ENCODE data around the gene ALCAM. TPM values are rescaled to one million over a fixed set of nuclear protein-coding genes. Genes with fewer than 3 reads are reported as not detected.

The ALCAM gene
- 5.8 and 16.4 TPM in 2 replicates for total RNA-seq (2014; rRNA removed; shearing (Covaris generic); ENCODE audit: low replicate concordance)

DNA sequence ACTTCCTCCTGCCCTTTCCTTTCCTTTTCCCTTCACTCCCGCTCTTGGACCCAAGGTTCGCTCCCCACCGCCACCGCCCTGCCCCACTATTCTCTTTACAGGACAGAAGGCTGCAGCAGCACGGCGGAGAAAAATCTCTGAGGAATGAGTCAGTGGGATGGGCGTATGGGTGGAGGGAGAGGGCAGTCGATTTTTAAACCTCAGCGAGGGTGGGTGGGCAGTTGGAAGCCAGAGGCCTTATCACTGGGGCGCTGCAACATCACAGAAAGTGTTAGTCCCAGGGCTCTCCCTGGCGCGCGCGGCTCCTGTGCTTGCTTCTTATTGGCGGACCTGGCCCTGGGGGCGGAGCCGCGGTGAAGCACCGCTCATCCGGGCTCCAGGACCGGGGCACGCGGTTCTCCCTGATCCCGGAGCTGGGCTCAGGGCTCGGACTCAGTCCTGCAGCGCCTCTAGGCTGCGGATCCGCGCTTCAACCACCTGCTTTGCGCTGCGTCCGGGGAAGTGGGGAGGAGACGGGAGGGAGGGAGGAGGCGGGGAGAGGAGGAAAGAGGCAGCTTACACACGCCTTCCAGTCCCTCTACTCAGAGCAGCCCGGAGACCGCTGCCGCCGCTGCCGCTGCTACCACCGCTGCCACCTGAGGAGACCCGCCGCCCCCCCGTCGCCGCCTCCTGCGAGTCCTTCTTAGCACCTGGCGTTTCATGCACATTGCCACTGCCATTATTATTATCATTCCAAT lies at the start of gene ALCAM:
ALCAM (plus strand) TSS at position 584 of the 737 bp plus-strand sequence.
- no peak within 1 kb of the TSS for H3K27ac ChIP-seq (ENCODE audit: low read length)
- peak within 1 kb of the TSS; percentile 76 for H3K4me3 ChIP-seq (ENCODE audit: low read length)
- peak within 1 kb of the TSS; percentile 82 for H3K4me2 ChIP-seq (ENCODE audit: low read depth, low read length, poor library complexity, severe bottlenecking)
- H3K9ac ChIP-seq (ENCODE audit: low read length), result peak within 1 kb of the TSS; percentile 69
- H3K79me2 ChIP-seq (ENCODE audit: low read length), result no peaks in the 10 kb centered on the region
- no peaks in the 10 kb centered on the region for H4K20me1 ChIP-seq (ENCODE audit: insufficient read depth, low read depth, low read length)
- peak within 1 kb of the TSS; percentile 97 for H2AFZ ChIP-seq (ENCODE audit: low read length)
- no peaks in the 10 kb centered on the region for H3K9me3 ChIP-seq (ENCODE audit: low read length)
- no peaks in the 10 kb centered on the region for H3K9me2 ChIP-seq (replicated peaks; ENCODE audit: insufficient read depth, low read length)
- peaks cover 48% of the 10 kb centered on the region for H3K4me1 ChIP-seq (ENCODE audit: low read length)
- no peaks in the 10 kb centered on the region for H3K36me3 ChIP-seq (ENCODE audit: insufficient read depth, low read length)
- DNase-seq, result peak; percentile 91
- no peaks in the 10 kb centered on the region for H3K27me3 ChIP-seq (ENCODE audit: low read length)

DNA sequence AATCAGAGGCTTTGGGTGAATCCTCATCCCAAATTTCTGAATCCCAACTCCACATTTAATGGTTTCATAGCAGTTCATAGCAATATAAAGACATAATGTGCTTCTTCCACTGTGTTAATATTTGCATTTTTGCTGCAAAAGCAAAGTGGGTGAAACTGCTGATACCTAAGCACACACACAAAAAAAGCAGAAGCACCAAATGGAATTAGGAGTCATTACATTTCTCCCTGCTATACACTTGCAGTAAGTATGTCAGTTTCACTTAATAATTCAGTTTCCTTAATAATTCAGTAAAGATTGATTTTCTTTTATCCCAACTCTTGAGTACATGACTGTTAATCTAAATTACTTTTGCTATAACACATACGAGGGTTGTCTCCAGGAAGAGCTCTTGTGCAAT lies 48.9 kb upstream of the ALCAM start:
- H2AFZ ChIP-seq (ENCODE audit: low read length), result no peak overlapping the region
- no peaks in the 10 kb centered on the region for H3K36me3 ChIP-seq (ENCODE audit: insufficient read depth, low read length)
- H4K20me1 ChIP-seq (ENCODE audit: insufficient read depth, low read depth, low read length), result no peaks in the 10 kb centered on the region
- H3K4me3 ChIP-seq (ENCODE audit: low read length), result no peak overlapping the region
- no peaks in the 10 kb centered on the region for H3K4me1 ChIP-seq (ENCODE audit: low read length)
- no peaks in the 10 kb centered on the region for H3K79me2 ChIP-seq (ENCODE audit: low read length)
- no peaks in the 10 kb centered on the region for H3K27me3 ChIP-seq (ENCODE audit: low read length)
- no peaks in the 10 kb centered on the region for H3K9me2 ChIP-seq (replicated peaks; ENCODE audit: insufficient read depth, low read length)
- no peak overlapping the region for H3K27ac ChIP-seq (ENCODE audit: low read length)
- no peak for DNase-seq
- H3K4me2 ChIP-seq (ENCODE audit: low read depth, low read length, poor library complexity, severe bottlenecking), result no peak overlapping the region
- H3K9me3 ChIP-seq (ENCODE audit: low read length), result no peaks in the 10 kb centered on the region
- no peak overlapping the region for H3K9ac ChIP-seq (ENCODE audit: low read length)

DNA sequence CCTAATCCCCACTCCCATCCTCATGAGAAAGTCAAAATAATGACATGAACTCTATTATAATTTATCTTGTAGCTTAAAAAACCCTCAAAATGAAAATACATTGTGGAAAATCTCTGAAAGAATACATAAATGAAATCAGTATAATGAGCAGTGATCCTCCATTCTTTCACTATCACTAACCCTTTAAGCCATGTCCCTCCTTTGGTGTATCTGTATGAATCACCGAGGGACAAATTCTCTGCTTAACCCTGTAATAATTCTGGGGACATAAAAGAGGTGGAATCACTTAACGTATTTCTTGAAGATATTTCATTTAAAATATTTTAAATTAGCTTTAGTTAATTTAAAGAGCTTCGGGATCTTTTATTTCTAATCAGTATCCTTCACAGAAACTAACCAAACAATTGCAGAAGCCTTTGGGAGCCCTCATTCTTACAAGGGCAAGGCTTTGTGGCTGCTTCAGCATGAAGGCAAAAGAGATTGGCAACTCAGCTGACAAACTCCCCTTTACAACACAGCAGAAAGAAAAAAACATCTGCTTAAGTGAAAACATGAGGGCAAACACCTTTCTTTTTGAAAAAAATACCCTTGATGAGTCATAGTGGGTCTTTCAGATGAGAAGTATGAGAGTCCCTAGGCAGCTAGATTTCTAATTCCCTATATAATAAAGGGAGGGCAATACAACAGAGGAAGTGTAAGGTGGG lies 44.0 kb upstream of the ALCAM start:
- Histone ChIP-seq H3K36me3 (ENCODE audit: insufficient read depth, low read length) (no peaks in the 10 kb centered on the region), H3K4me3 (ENCODE audit: low read length) (no peak overlapping the region), H3K9me2 (replicated peaks; ENCODE audit: insufficient read depth, low read length) (no peaks in the 10 kb centered on the region), H3K79me2 (ENCODE audit: low read length) (no peaks in the 10 kb centered on the region), H3K27me3 (ENCODE audit: low read length) (no peaks in the 10 kb centered on the region), H3K9me3 (ENCODE audit: low read length) (no peaks in the 10 kb centered on the region), H2AFZ (ENCODE audit: low read length) (no peak overlapping the region), H3K27ac (ENCODE audit: low read length) (no peak overlapping the region), H3K4me2 (ENCODE audit: low read depth, low read length, poor library complexity, severe bottlenecking) (no peak overlapping the region), H4K20me1 (ENCODE audit: insufficient read depth, low read depth, low read length) (no peaks in the 10 kb centered on the region), H3K4me1 (ENCODE audit: low read length) (no peaks in the 10 kb centered on the region), H3K9ac (ENCODE audit: low read length) (no peak overlapping the region)
- DNase-seq, result no peak

DNA sequence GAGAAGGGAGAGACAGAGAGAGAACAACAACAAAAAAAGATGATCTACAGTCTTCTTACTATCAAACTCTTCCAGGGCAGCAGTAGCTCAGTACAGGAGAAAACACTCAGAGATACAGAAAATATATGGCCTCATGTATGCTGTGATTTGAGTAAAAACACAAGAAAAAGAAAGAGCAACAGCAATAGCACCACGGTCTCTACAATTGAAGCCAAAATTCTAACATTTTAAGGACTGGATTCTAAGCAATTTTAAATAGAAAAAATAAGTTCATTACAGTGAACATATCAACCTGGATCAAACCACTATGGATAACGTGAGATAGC lies 43.5 kb upstream of the ALCAM start:
- no peaks in the 10 kb centered on the region for H3K36me3 ChIP-seq (ENCODE audit: insufficient read depth, low read length)
- H3K27ac ChIP-seq (ENCODE audit: low read length), result no peak overlapping the region
- no peak overlapping the region for H2AFZ ChIP-seq (ENCODE audit: low read length)
- H3K4me1 ChIP-seq (ENCODE audit: low read length), result no peaks in the 10 kb centered on the region
- no peak for DNase-seq
- no peaks in the 10 kb centered on the region for H3K79me2 ChIP-seq (ENCODE audit: low read length)
- no peaks in the 10 kb centered on the region for H3K9me3 ChIP-seq (ENCODE audit: low read length)
- H3K4me3 ChIP-seq (ENCODE audit: low read length), result no peak overlapping the region
- H3K4me2 ChIP-seq (ENCODE audit: low read depth, low read length, poor library complexity, severe bottlenecking), result no peak overlapping the region
- no peaks in the 10 kb centered on the region for H4K20me1 ChIP-seq (ENCODE audit: insufficient read depth, low read depth, low read length)
- no peaks in the 10 kb centered on the region for H3K9me2 ChIP-seq (replicated peaks; ENCODE audit: insufficient read depth, low read length)
- H3K27me3 ChIP-seq (ENCODE audit: low read length), result no peaks in the 10 kb centered on the region
- H3K9ac ChIP-seq (ENCODE audit: low read length), result no peak overlapping the region

DNA sequence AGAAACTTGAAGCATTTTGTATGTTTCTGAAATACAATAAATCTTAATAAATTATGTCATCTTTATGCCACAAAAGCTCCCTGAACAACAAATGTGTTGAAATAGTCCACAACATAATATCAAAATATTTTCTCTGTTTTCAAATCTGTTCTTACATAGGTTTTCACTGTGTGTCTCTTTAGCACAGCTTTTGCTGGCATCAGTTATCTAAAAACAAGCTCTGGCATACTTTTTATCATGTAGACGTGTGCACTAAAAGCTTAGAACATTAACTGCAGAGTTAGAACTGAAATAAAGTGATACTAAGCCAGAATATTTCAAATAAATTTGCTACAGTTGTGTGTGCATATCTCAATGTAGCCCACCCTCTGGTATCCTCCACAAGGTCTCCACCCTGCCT lies 41.8 kb upstream of the ALCAM start:
- no peaks in the 10 kb centered on the region for H3K9me2 ChIP-seq (replicated peaks; ENCODE audit: insufficient read depth, low read length)
- no peak overlapping the region for H2AFZ ChIP-seq (ENCODE audit: low read length)
- H3K36me3 ChIP-seq (ENCODE audit: insufficient read depth, low read length), result no peaks in the 10 kb centered on the region

DNA sequence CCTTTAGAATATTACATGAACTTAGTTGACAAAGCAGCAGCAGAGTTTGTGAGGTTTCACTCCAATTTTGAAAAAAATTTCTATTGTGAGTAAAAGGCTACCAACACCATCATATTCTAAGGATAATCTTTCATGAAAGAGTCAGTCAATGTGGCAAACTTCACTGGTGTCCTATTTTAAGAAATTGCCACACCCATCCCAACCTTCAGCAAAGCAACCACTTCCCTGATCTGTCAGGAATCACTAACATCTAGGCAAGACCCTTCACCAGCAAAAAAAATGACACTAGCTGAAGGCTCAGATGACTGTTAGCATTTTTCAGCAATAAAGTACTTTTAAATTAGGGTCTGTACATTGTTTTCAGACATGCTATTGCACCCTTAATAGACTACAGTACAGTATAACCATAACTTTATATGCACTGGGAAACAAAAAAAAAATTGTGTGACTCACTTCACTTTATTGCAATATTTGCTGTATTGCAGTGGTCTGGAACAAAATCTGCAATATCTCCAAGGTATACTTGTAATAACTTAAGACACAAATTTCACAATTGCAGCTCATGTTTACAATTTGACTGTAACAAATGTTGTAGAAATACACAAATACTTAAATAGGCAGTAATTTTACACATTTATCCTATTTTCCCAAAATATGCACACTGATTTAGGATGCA lies 38.9 kb upstream of the ALCAM start:
- Histone ChIP-seq H2AFZ (ENCODE audit: low read length) (no peak overlapping the region), H3K4me1 (ENCODE audit: low read length) (no peaks in the 10 kb centered on the region), H3K36me3 (ENCODE audit: insufficient read depth, low read length) (no peaks in the 10 kb centered on the region), H3K9ac (ENCODE audit: low read length) (no peak overlapping the region), H3K9me3 (ENCODE audit: low read length) (no peaks in the 10 kb centered on the region), H3K79me2 (ENCODE audit: low read length) (no peaks in the 10 kb centered on the region), H3K9me2 (replicated peaks; ENCODE audit: insufficient read depth, low read length) (no peaks in the 10 kb centered on the region), H3K27me3 (ENCODE audit: low read length) (no peaks in the 10 kb centered on the region), H3K4me3 (ENCODE audit: low read length) (no peak overlapping the region), H3K27ac (ENCODE audit: low read length) (no peak overlapping the region), H4K20me1 (ENCODE audit: insufficient read depth, low read depth, low read length) (no peaks in the 10 kb centered on the region), H3K4me2 (ENCODE audit: low read depth, low read length, poor library complexity, severe bottlenecking) (no peak overlapping the region)
- no peak for DNase-seq

More for the DNA sequence above, 41.8 kb upstream of the ALCAM start:
- Histone ChIP-seq H4K20me1 (ENCODE audit: insufficient read depth, low read depth, low read length) (no peaks in the 10 kb centered on the region), H3K9me3 (ENCODE audit: low read length) (no peaks in the 10 kb centered on the region), H3K4me3 (ENCODE audit: low read length) (no peak overlapping the region), H3K4me2 (ENCODE audit: low read depth, low read length, poor library complexity, severe bottlenecking) (no peak overlapping the region), H3K9ac (ENCODE audit: low read length) (no peak overlapping the region), H3K4me1 (ENCODE audit: low read length) (no peaks in the 10 kb centered on the region), H3K27ac (ENCODE audit: low read length) (no peak overlapping the region), H3K79me2 (ENCODE audit: low read length) (no peaks in the 10 kb centered on the region), H3K27me3 (ENCODE audit: low read length) (no peaks in the 10 kb centered on the region)
- no peak for DNase-seq

DNA sequence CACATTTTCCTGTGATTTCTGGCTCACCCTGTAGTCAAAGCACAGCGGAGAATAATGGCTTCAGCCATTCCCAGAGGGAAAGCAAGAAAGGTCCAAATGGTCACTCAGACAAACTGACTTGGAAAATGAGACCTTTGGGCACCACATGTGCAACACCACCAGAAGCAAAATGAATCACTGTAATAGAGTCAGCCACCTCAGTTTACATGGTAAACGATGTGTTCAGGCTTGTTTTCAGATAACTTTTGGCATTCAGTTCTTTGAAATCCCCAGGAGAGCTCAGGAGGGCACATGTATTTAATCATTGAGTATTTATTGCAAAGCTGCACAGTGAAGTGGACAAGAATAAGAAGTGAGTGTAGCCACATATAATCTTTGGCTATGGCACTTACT lies 38.4 kb upstream of the ALCAM start:
- H3K9ac ChIP-seq (ENCODE audit: low read length), result no peak overlapping the region
- no peak overlapping the region for H3K4me2 ChIP-seq (ENCODE audit: low read depth, low read length, poor library complexity, severe bottlenecking)
- H3K27ac ChIP-seq (ENCODE audit: low read length), result no peak overlapping the region
- no peaks in the 10 kb centered on the region for H3K4me1 ChIP-seq (ENCODE audit: low read length)
- H3K79me2 ChIP-seq (ENCODE audit: low read length), result no peaks in the 10 kb centered on the region
- H3K4me3 ChIP-seq (ENCODE audit: low read length), result no peak overlapping the region
- H3K27me3 ChIP-seq (ENCODE audit: low read length), result no peaks in the 10 kb centered on the region
- H2AFZ ChIP-seq (ENCODE audit: low read length), result no peak overlapping the region
- H4K20me1 ChIP-seq (ENCODE audit: insufficient read depth, low read depth, low read length), result no peaks in the 10 kb centered on the region
- H3K9me3 ChIP-seq (ENCODE audit: low read length), result no peaks in the 10 kb centered on the region
- H3K36me3 ChIP-seq (ENCODE audit: insufficient read depth, low read length), result no peaks in the 10 kb centered on the region
- DNase-seq, result no peak
- no peaks in the 10 kb centered on the region for H3K9me2 ChIP-seq (replicated peaks; ENCODE audit: insufficient read depth, low read length)

DNA sequence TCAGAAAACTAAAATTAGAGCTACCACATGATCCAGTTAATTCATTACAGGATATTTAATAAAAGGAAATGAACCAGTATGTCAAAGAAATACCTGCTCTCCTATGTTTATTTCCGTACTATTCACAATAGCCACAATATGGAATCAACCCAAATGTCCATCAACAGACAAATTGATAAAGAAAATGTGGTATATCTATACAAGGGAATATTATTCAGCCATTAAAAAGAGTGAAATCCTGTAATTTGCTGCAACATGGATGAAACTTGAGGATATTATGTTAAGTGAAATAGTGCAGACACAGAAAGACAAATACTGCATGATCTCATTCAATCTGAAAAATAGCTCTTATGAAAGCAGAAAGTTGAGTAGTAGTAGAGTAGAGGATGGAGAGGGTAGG lies 33.7 kb upstream of the ALCAM start:
- no peak overlapping the region for H3K9ac ChIP-seq (ENCODE audit: low read length)
- H3K79me2 ChIP-seq (ENCODE audit: low read length), result no peaks in the 10 kb centered on the region
- H3K27me3 ChIP-seq (ENCODE audit: low read length), result no peaks in the 10 kb centered on the region
- H3K4me3 ChIP-seq (ENCODE audit: low read length), result no peak overlapping the region
- DNase-seq, result no peak
- no peaks in the 10 kb centered on the region for H3K9me2 ChIP-seq (replicated peaks; ENCODE audit: insufficient read depth, low read length)
- no peak overlapping the region for H2AFZ ChIP-seq (ENCODE audit: low read length)
- no peaks in the 10 kb centered on the region for H3K4me1 ChIP-seq (ENCODE audit: low read length)
- no peak overlapping the region for H3K4me2 ChIP-seq (ENCODE audit: low read depth, low read length, poor library complexity, severe bottlenecking)
- no peaks in the 10 kb centered on the region for H3K36me3 ChIP-seq (ENCODE audit: insufficient read depth, low read length)
- no peak overlapping the region for H3K27ac ChIP-seq (ENCODE audit: low read length)
- H3K9me3 ChIP-seq (ENCODE audit: low read length), result no peaks in the 10 kb centered on the region
- H4K20me1 ChIP-seq (ENCODE audit: insufficient read depth, low read depth, low read length), result no peaks in the 10 kb centered on the region

Data from Karpas-422 (cell line).